Inflammatory macrophage treated with lipopolysaccharide for 1 hour (primary cell): ENCODE results near the gene E4F1.
A peak's percentile ranks its signal among the peaks of the same experiment; 100 is the strongest.

ENCODE experiments used
- DNase-seq, 2 donors: peaks; one replicate each; pipeline ENCODE4 v3.0.0-alpha.2; 2020 to 2022

Gene E4F1

GRCh38 chr16:2223221-2223941 is at the start of gene E4F1:
Gene E4F1, plus strand, starts transcription at chr16:2223591. Its CDS starts 23 bp downstream, at chr16:2223614.
- peak; percentile 99 for DNase-seq

- no peak for DNase-seq
These were observed 49.5 kb upstream of the E4F1 start for GRCh38 chr16:2173916-2174315.

GRCh38 chr16:2174396-2175131 is 48.8 kb upstream of the E4F1 start:
- DNase-seq = no peak

- no peak for DNase-seq
These were observed 47.9 kb upstream of the E4F1 start for GRCh38 chr16:2175454-2175853.

GRCh38 chr16:2176047-2176446 is 47.3 kb upstream of the E4F1 start:
- DNase-seq = no peak

GRCh38 chr16:2177101-2177500 is 46.3 kb upstream of the E4F1 start:
- no peak for DNase-seq

GRCh38 chr16:2177561-2177960 is 45.8 kb upstream of the E4F1 start:
- DNase-seq = no peak

GRCh38 chr16:2178321-2179106 is 44.9 kb upstream of the E4F1 start:
- DNase-seq = peak in 1 of 2 donors; percentile 14

GRCh38 chr16:2179107-2179501 is 44.3 kb upstream of the E4F1 start:
- DNase-seq = no peak

GRCh38 chr16:2179576-2179975 is 43.8 kb upstream of the E4F1 start:
- no peak for DNase-seq

GRCh38 chr16:2180461-2180860 is 42.9 kb upstream of the E4F1 start:
- DNase-seq = no peak

GRCh38 chr16:2180962-2181923 is 42.1 kb upstream of the E4F1 start:
- DNase-seq = no peak

GRCh38 chr16:2181952-2182351 is 41.4 kb upstream of the E4F1 start:
- no peak for DNase-seq

- no peak for DNase-seq
These were observed 39.7 kb upstream of the E4F1 start for GRCh38 chr16:2183671-2184070.

GRCh38 chr16:2184346-2184745 is 39.0 kb upstream of the E4F1 start:
- no peak for DNase-seq

- no peak for DNase-seq
These were observed 38.4 kb upstream of the E4F1 start for GRCh38 chr16:2184962-2185361.

GRCh38 chr16:2186064-2186463 is 37.3 kb upstream of the E4F1 start:
- no peak for DNase-seq

- no peak for DNase-seq
These were observed 36.9 kb upstream of the E4F1 start for GRCh38 chr16:2186505-2186904.

GRCh38 chr16:2187212-2187611 is 36.2 kb upstream of the E4F1 start:
- DNase-seq = no peak

GRCh38 chr16:2188395-2188794 is 35.0 kb upstream of the E4F1 start:
- DNase-seq = no peak

- no peak for DNase-seq
These were observed 34.0 kb upstream of the E4F1 start for GRCh38 chr16:2189252-2189893.
